ENCODE data around the gene TTC31.
A peak's percentile ranks its signal among the peaks of the same experiment; 100 is the strongest.

- TF ChIP-seq CTCF (conservative IDR thresholded peaks at IDR 0.05; ENCODE audit: low read depth, low read length), result 0 out of 2 replicates have a peak, but pooled peaks have one; percentile 32
- no peak for TF ChIP-seq EZH2 (IDR thresholded peaks at IDR 0.05; ENCODE audit: borderline replicate concordance, low read depth, low read length, poor library complexity, severe bottlenecking)
These were observed 42.3 kb upstream of the TTC31 start for GRCh38 chr2:74440378-74441169.
